Measurements from ENCODE around the gene KDM4C.

Gene KDM4C

GRCh38 chr9:6855860-6856259 is 98.1 kb downstream of the KDM4C start:
- TF ChIP-seq TAF1 (IDR thresholded peaks at IDR 0.05; ENCODE audit: low read depth) (no peak), YY1 (IDR thresholded peaks at IDR 0.05; ENCODE audit: low read depth) (no peak), EGR1 (IDR thresholded peaks at IDR 0.05) (no peak), RAD21 (IDR thresholded peaks at IDR 0.05; ENCODE audit: low read depth) (no peak), MAX (IDR thresholded peaks at IDR 0.05) (no peak), REST (IDR thresholded peaks at IDR 0.05; ENCODE audit: low read depth) (no peak), FOXM1 (IDR thresholded peaks at IDR 0.05; ENCODE audit: borderline replicate concordance, low read depth) (no peak), CEBPB (IDR thresholded peaks at IDR 0.05) (no peak), ZBTB7A (IDR thresholded peaks at IDR 0.05; ENCODE audit: low read depth) (no peak), EP300 (IDR thresholded peaks at IDR 0.05; ENCODE audit: borderline replicate concordance) (no peak), NFIC (IDR thresholded peaks at IDR 0.05) (no peak)

GRCh38 chr9:6864102-6864501 is 106.3 kb downstream of the KDM4C start:
- TF ChIP-seq TAF1 (IDR thresholded peaks at IDR 0.05; ENCODE audit: low read depth) (no peak), RAD21 (IDR thresholded peaks at IDR 0.05; ENCODE audit: low read depth) (no peak), EP300 (IDR thresholded peaks at IDR 0.05; ENCODE audit: borderline replicate concordance) (no peak), CREB1 (IDR thresholded peaks at IDR 0.05; ENCODE audit: low read depth) (no peak), YY1 (IDR thresholded peaks at IDR 0.05; ENCODE audit: low read depth) (no peak), ZBTB7A (IDR thresholded peaks at IDR 0.05; ENCODE audit: low read depth) (no peak), TEAD4 (IDR thresholded peaks at IDR 0.05) (no peak), FOXM1 (IDR thresholded peaks at IDR 0.05; ENCODE audit: borderline replicate concordance, low read depth) (no peak), NFIC (IDR thresholded peaks at IDR 0.05) (no peak), EGR1 (IDR thresholded peaks at IDR 0.05) (no peak), REST (IDR thresholded peaks at IDR 0.05; ENCODE audit: low read depth) (no peak), CEBPB (IDR thresholded peaks at IDR 0.05) (no peak), USF1 (IDR thresholded peaks at IDR 0.05) (no peak), MAX (IDR thresholded peaks at IDR 0.05) (no peak), TCF12 (IDR thresholded peaks at IDR 0.05; ENCODE audit: low read depth) (no peak)

- no peak for TF ChIP-seq YY1 (IDR thresholded peaks at IDR 0.05; ENCODE audit: low read depth)
- TF ChIP-seq NFIC (IDR thresholded peaks at IDR 0.05) = peak; percentile 16; the same call in 1 of the 2 replicates
Observed at GRCh38 chr9:6869081-6869948, 111.5 kb downstream of the KDM4C start.

- TF ChIP-seq MAX (IDR thresholded peaks at IDR 0.05) (no peak), CREB1 (IDR thresholded peaks at IDR 0.05; ENCODE audit: low read depth) (no peak), ZBTB7A (IDR thresholded peaks at IDR 0.05; ENCODE audit: low read depth) (no peak), TCF12 (IDR thresholded peaks at IDR 0.05; ENCODE audit: low read depth) (no peak), TEAD4 (IDR thresholded peaks at IDR 0.05) (no peak), USF1 (IDR thresholded peaks at IDR 0.05) (no peak), TAF1 (IDR thresholded peaks at IDR 0.05; ENCODE audit: low read depth) (no peak), REST (IDR thresholded peaks at IDR 0.05; ENCODE audit: low read depth) (no peak), EGR1 (IDR thresholded peaks at IDR 0.05) (no peak), CEBPB (IDR thresholded peaks at IDR 0.05) (no peak), RAD21 (IDR thresholded peaks at IDR 0.05; ENCODE audit: low read depth) (no peak), YY1 (IDR thresholded peaks at IDR 0.05; ENCODE audit: low read depth) (no peak), EP300 (IDR thresholded peaks at IDR 0.05; ENCODE audit: borderline replicate concordance) (no peak), NFIC (IDR thresholded peaks at IDR 0.05) (no peak)
Observed at GRCh38 chr9:6870149-6870548, 112.4 kb downstream of the KDM4C start.
